ENCODE results near the gene PRR5.
A peak's percentile ranks its signal among the peaks of the same experiment; 100 is the strongest.

Gene PRR5

GRCh38 chr22:44733426-44734106 is 31.6 kb downstream of the PRR5 start:
- H3K27ac ChIP-seq: no peak overlapping the region
- no peak overlapping the region for H3K4me3 ChIP-seq (IDR thresholded peaks at IDR 0.05; ENCODE audit: insufficient read depth, low read depth, low read length)
- H4K20me1 ChIP-seq (ENCODE audit: insufficient read depth): no peaks in the 10 kb centered on the region
- no peak for TF ChIP-seq CTCF (conservative IDR thresholded peaks at IDR 0.05; ENCODE audit: low read depth, low read length)
- H3K27me3 ChIP-seq (ENCODE audit: insufficient read depth, low read depth): no peaks in the 10 kb centered on the region; the same call in 1 of the 2 replicates
- H3K4me2 ChIP-seq: no peak overlapping the region
- H3K4me1 ChIP-seq (ENCODE audit: low read depth, poor library complexity, severe bottlenecking): no peaks in the 10 kb centered on the region
- H3K9ac ChIP-seq: no peak overlapping the region
- H2AFZ ChIP-seq (ENCODE audit: low read depth): no peak overlapping the region
- no peaks in the 10 kb centered on the region for H3K36me3 ChIP-seq (ENCODE audit: insufficient read depth)
- H3K79me2 ChIP-seq (ENCODE audit: insufficient read depth, low read depth): no peaks in the 10 kb centered on the region

GRCh38 chr22:44734278-44734677 is 32.3 kb downstream of the PRR5 start:
- H3K9ac ChIP-seq: no peak overlapping the region
- no peak overlapping the region for H2AFZ ChIP-seq (ENCODE audit: low read depth)
- no peak for TF ChIP-seq CTCF (conservative IDR thresholded peaks at IDR 0.05; ENCODE audit: low read depth, low read length)
- H3K4me3 ChIP-seq (IDR thresholded peaks at IDR 0.05; ENCODE audit: insufficient read depth, low read depth, low read length): no peak overlapping the region
- H3K4me1 ChIP-seq (ENCODE audit: low read depth, poor library complexity, severe bottlenecking): no peaks in the 10 kb centered on the region
- H3K79me2 ChIP-seq (ENCODE audit: insufficient read depth, low read depth): no peaks in the 10 kb centered on the region
- H4K20me1 ChIP-seq (ENCODE audit: insufficient read depth): no peaks in the 10 kb centered on the region
- no peak overlapping the region for H3K4me2 ChIP-seq
- no peaks in the 10 kb centered on the region for H3K36me3 ChIP-seq (ENCODE audit: insufficient read depth)
- no peaks in the 10 kb centered on the region; the same call in 1 of the 2 replicates for H3K27me3 ChIP-seq (ENCODE audit: insufficient read depth, low read depth)
- H3K27ac ChIP-seq: no peak overlapping the region

- Histone ChIP-seq H4K20me1 (ENCODE audit: insufficient read depth) (no peaks in the 10 kb centered on the region), H3K4me2 (no peak overlapping the region), H2AFZ (ENCODE audit: low read depth) (no peak overlapping the region), H3K4me3 (IDR thresholded peaks at IDR 0.05; ENCODE audit: insufficient read depth, low read depth, low read length) (no peak overlapping the region), H3K27ac (no peak overlapping the region), H3K36me3 (ENCODE audit: insufficient read depth) (no peaks in the 10 kb centered on the region), H3K79me2 (ENCODE audit: insufficient read depth, low read depth) (no peaks in the 10 kb centered on the region), H3K9ac (no peak overlapping the region), H3K4me1 (ENCODE audit: low read depth, poor library complexity, severe bottlenecking) (no peaks in the 10 kb centered on the region), H3K27me3 (ENCODE audit: insufficient read depth, low read depth) (no peaks in the 10 kb centered on the region; the same call in 1 of the 2 replicates)
- no peak for TF ChIP-seq CTCF (conservative IDR thresholded peaks at IDR 0.05; ENCODE audit: low read depth, low read length)
These were observed 33.0 kb downstream of the PRR5 start for GRCh38 chr22:44734801-44735517.

GRCh38 chr22:44735518-44736428 is 33.8 kb downstream of the PRR5 start:
- Histone ChIP-seq H4K20me1 (ENCODE audit: insufficient read depth) (no peaks in the 10 kb centered on the region), H3K4me2 (no peak overlapping the region), H3K9ac (no peak overlapping the region), H3K79me2 (ENCODE audit: insufficient read depth, low read depth) (no peaks in the 10 kb centered on the region), H3K4me1 (ENCODE audit: low read depth, poor library complexity, severe bottlenecking) (no peaks in the 10 kb centered on the region), H3K4me3 (IDR thresholded peaks at IDR 0.05; ENCODE audit: insufficient read depth, low read depth, low read length) (no peak overlapping the region), H3K27me3 (ENCODE audit: insufficient read depth, low read depth) (no peaks in the 10 kb centered on the region; the same call in 1 of the 2 replicates), H2AFZ (ENCODE audit: low read depth) (no peak overlapping the region), H3K36me3 (ENCODE audit: insufficient read depth) (no peaks in the 10 kb centered on the region), H3K27ac (no peak overlapping the region)
- peak; percentile 84 for TF ChIP-seq CTCF (conservative IDR thresholded peaks at IDR 0.05; ENCODE audit: low read depth, low read length)
